HepG2 (cell line): ENCODE measurements around the gene DNAJA2. TPM values are rescaled to one million over a fixed set of nuclear protein-coding genes. Genes with fewer than 3 reads are reported as not detected.

Experiments used
- ATM ChIP-seq: fragments of 450-650 bp; IDR thresholded peaks from 2 replicates; pipeline ENCODE4 v1.7.1; 2017; ENCODE audit warnings: mild to moderate bottlenecking, borderline replicate concordance
- CEBPG ChIP-seq: IDR thresholded peaks from 2 replicates; pipeline ENCODE4 v1.6.1; 2016
- JUND ChIP-seq: sonication (generic); formaldehyde crosslinking; IDR thresholded peaks from 2 replicates; pipeline ENCODE4 v1.8.0; 2022; ENCODE audit warnings: mild to moderate bottlenecking, missing genetic modification reagents
- KLF16 ChIP-seq, 2 experiments: sonication (generic) in 1 of 2; formaldehyde crosslinking in 1 of 2; IDR thresholded peaks; 2 replicates each; pipeline versions ENCODE4 v1.6.1 to v1.8.0; 2016 to 2023; ENCODE audit warnings: missing genetic modification reagents in 2 of 2, missing compliant biosample characterization in 1 of 2
- NFATC3 ChIP-seq: sonication (generic); formaldehyde crosslinking; IDR thresholded peaks from 2 replicates; pipeline ENCODE4 v1.5.1; 2020; ENCODE audit warnings: mild to moderate bottlenecking, missing genetic modification reagents
- SALL1 ChIP-seq: sonication (generic); formaldehyde crosslinking; IDR thresholded peaks from 2 replicates; pipeline ENCODE4 v1.8.0; 2022; ENCODE audit warnings: mild to moderate bottlenecking, missing genetic modification reagents
- ZNF292 ChIP-seq: sonication (generic); formaldehyde crosslinking; IDR thresholded peaks from 2 replicates; pipeline ENCODE4 v1.8.1; 2022; ENCODE audit warnings: mild to moderate bottlenecking, low read depth, missing genetic modification reagents, borderline replicate concordance
- ZNF572 ChIP-seq: sonication (generic); formaldehyde crosslinking; IDR thresholded peaks from 2 replicates; pipeline ENCODE4 v1.5.1; 2020; ENCODE audit warnings: mild to moderate bottlenecking, missing genetic modification reagents
- ZNF768 ChIP-seq: sonication (generic); formaldehyde crosslinking; IDR thresholded peaks from 2 replicates; pipeline ENCODE4 v1.4.0; 2020; ENCODE audit warnings: missing genetic modification reagents
- polyA plus RNA-seq, 8 experiments: library from polyadenylated mRNA; depleted of rRNA in 3 of 8; stranded (reverse) in 7 of 8; unstranded in 1 of 8; fragments of >200 nt; fragmentation: Illumina TruSeq in 4 of 8; extraction: Trizol in 4 of 8; gene quantifications; 2 replicates each; pipeline versions ENCODE4 v1.2.1 to v1.2.3, GENCODE V29; 2011 to 2016; ENCODE audit warnings: low read depth in 4 of 8, missing spikeins in 1 of 8, mixed read lengths in 1 of 8; ENCODE audit not compliant: insufficient read depth in 1 of 8
- total RNA-seq, 5 experiments: library from RNA; depleted of rRNA; stranded (reverse); fragments of >200 nt; fragmentation: Illumina TruSeq; extraction: Trizol; gene quantifications; 2 replicates each; pipeline ENCODE4 v1.2.3, GENCODE V29; 2016; ENCODE audit warnings: low read depth in 1 of 5
- TF ChIP-seq, protein P1 (sequence below), 2 experiments: fragments of 450-650 bp in 1 of 2; sonication (generic) in 1 of 2; formaldehyde crosslinking in 1 of 2; IDR thresholded peaks; 2 replicates each; pipeline versions ENCODE4 v1.6.1 to v1.8.0; 2016 to 2022; ENCODE audit warnings: antibody characterized with exemption in 1 of 2, mild to moderate bottlenecking in 1 of 2, missing genetic modification reagents in 1 of 2
- TF ChIP-seq, protein P2 (sequence below): sonication (generic); formaldehyde crosslinking; IDR thresholded peaks from 2 replicates; pipeline ENCODE4 v1.9.0; 2021; ENCODE audit warnings: mild to moderate bottlenecking, missing genetic modification reagents
- TF ChIP-seq, protein P3 (sequence below): IDR thresholded peaks from 2 replicates; pipeline ENCODE4 v1.6.1; 2016; ENCODE audit warnings: low read depth

Gene DNAJA2
- total and polyA plus RNA-seq, 2 of the 13 experiments (the other 11 are each of a cell fraction or from before 2014, with no cell fraction given): 25.4 to 176 TPM

DNA sequence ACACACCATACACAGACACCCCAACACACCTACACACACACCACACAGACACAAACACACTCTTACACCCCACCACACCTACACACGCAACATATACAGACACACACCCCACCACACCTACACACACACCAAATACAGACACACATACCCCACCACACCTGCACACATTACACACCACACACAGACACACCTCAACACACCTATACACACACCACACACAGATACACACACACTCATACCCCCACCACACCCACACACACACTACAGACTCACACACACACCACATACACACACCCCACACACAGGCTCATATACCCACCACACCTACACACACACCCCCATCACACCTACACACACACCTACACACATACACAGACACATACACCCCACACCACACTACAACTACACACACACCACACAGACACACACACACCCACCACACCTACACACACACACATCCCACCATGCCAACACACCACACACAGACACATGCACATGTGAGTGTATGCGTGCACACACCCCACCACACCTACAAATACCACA, 57.9 kb downstream of the DNAJA2 start (continued):
- TF ChIP-seq, protein P1, sequence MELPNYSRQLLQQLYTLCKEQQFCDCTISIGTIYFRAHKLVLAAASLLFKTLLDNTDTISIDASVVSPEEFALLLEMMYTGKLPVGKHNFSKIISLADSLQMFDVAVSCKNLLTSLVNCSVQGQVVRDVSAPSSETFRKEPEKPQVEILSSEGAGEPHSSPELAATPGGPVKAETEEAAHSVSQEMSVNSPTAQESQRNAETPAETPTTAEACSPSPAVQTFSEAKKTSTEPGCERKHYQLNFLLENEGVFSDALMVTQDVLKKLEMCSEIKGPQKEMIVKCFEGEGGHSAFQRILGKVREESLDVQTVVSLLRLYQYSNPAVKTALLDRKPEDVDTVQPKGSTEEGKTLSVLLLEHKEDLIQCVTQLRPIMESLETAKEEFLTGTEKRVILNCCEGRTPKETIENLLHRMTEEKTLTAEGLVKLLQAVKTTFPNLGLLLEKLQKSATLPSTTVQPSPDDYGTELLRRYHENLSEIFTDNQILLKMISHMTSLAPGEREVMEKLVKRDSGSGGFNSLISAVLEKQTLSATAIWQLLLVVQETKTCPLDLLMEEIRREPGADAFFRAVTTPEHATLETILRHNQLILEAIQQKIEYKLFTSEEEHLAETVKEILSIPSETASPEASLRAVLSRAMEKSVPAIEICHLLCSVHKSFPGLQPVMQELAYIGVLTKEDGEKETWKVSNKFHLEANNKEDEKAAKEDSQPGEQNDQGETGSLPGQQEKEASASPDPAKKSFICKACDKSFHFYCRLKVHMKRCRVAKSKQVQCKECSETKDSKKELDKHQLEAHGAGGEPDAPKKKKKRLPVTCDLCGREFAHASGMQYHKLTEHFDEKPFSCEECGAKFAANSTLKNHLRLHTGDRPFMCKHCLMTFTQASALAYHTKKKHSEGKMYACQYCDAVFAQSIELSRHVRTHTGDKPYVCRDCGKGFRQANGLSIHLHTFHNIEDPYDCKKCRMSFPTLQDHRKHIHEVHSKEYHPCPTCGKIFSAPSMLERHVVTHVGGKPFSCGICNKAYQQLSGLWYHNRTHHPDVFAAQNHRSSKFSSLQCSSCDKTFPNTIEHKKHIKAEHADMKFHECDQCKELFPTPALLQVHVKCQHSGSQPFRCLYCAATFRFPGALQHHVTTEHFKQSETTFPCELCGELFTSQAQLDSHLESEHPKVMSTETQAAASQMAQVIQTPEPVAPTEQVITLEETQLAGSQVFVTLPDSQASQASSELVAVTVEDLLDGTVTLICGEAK (IDR thresholded peaks at IDR 0.05): no peak
- TF ChIP-seq, protein P1 (CRISPR knock-in tag; IDR thresholded peaks at IDR 0.05): no peak
- TF ChIP-seq JUND (CRISPR knock-in tag) (no peak), SALL1 (CRISPR knock-in tag) (no peak), CEBPG (CRISPR knock-in tag) (no peak), ATM (0 out of 2 replicates have a peak, but pooled peaks have one; percentile 50), KLF16 (CRISPR knock-in tag; IDR thresholded peaks at IDR 0.05) (no peak), NFATC3 (CRISPR knock-in tag) (no peak), ZNF768 (CRISPR knock-in tag) (no peak), ZNF292 (CRISPR knock-in tag) (no peak), ZNF572 (CRISPR knock-in tag) (no peak)
- TF ChIP-seq, protein P2, sequence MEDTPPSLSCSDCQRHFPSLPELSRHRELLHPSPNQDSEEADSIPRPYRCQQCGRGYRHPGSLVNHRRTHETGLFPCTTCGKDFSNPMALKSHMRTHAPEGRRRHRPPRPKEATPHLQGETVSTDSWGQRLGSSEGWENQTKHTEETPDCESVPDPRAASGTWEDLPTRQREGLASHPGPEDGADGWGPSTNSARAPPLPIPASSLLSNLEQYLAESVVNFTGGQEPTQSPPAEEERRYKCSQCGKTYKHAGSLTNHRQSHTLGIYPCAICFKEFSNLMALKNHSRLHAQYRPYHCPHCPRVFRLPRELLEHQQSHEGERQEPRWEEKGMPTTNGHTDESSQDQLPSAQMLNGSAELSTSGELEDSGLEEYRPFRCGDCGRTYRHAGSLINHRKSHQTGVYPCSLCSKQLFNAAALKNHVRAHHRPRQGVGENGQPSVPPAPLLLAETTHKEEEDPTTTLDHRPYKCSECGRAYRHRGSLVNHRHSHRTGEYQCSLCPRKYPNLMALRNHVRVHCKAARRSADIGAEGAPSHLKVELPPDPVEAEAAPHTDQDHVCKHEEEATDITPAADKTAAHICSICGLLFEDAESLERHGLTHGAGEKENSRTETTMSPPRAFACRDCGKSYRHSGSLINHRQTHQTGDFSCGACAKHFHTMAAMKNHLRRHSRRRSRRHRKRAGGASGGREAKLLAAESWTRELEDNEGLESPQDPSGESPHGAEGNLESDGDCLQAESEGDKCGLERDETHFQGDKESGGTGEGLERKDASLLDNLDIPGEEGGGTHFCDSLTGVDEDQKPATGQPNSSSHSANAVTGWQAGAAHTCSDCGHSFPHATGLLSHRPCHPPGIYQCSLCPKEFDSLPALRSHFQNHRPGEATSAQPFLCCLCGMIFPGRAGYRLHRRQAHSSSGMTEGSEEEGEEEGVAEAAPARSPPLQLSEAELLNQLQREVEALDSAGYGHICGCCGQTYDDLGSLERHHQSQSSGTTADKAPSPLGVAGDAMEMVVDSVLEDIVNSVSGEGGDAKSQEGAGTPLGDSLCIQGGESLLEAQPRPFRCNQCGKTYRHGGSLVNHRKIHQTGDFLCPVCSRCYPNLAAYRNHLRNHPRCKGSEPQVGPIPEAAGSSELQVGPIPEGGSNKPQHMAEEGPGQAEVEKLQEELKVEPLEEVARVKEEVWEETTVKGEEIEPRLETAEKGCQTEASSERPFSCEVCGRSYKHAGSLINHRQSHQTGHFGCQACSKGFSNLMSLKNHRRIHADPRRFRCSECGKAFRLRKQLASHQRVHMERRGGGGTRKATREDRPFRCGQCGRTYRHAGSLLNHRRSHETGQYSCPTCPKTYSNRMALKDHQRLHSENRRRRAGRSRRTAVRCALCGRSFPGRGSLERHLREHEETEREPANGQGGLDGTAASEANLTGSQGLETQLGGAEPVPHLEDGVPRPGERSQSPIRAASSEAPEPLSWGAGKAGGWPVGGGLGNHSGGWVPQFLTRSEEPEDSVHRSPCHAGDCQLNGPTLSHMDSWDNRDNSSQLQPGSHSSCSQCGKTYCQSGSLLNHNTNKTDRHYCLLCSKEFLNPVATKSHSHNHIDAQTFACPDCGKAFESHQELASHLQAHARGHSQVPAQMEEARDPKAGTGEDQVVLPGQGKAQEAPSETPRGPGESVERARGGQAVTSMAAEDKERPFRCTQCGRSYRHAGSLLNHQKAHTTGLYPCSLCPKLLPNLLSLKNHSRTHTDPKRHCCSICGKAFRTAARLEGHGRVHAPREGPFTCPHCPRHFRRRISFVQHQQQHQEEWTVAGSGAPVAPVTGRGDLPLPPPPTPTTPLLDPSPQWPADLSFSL (CRISPR knock-in tag): peak; percentile 96
- TF ChIP-seq, protein P3, sequence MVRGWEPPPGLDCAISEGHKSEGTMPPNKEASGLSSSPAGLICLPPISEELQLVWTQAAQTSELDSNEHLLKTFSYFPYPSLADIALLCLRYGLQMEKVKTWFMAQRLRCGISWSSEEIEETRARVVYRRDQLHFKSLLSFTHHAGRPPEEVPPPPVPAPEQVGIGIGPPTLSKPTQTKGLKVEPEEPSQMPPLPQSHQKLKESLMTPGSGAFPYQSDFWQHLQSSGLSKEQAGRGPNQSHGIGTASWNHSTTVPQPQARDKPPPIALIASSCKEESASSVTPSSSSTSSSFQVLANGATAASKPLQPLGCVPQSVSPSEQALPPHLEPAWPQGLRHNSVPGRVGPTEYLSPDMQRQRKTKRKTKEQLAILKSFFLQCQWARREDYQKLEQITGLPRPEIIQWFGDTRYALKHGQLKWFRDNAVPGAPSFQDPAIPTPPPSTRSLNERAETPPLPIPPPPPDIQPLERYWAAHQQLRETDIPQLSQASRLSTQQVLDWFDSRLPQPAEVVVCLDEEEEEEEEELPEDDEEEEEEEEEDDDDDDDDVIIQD: no peak
